T-helper 9 cell (primary cell): ENCODE data around the gene MVD.
"Not testable (repeated sequence)": the region's sequence is repeated elsewhere in the genome, so short reads cannot be mapped to it uniquely, and the experiment has no call there.

Experiments
- DNase-seq: peaks from one replicate; pipeline ENCODE4 v3.0.0-alpha.2; 2020

Gene MVD

GRCh38 chr16:88622866-88623265, 40.0 kb downstream of the MVD start:
- DNase-seq: no peak

DNA sequence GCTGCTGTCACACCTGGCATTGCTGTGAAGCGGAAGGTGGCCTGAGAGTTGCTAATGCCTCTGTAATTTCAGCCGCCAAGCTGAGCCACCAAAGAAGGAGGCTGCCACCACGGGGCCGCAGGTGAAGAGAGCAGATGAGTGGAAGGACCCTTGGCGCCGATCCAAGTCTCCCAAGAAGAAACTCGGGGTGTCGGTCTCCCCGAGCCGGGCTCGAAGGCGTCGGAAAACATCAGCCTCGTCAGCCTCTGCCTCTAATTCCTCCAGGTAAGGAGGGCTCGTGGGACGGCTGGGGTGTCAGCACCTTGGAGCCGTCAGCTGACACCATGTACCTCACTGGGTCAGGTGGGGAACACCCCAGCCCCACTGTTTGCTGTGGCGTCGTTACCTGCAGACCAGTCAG, 40.8 kb downstream of the MVD start:
- DNase-seq: no peak

GRCh38 chr16:88619859-88620815, 42.8 kb downstream of the MVD start:
- peak; percentile 68 for DNase-seq

GRCh38 chr16:88618956-88619667, 43.8 kb downstream of the MVD start:
- DNase-seq: no peak

DNA sequence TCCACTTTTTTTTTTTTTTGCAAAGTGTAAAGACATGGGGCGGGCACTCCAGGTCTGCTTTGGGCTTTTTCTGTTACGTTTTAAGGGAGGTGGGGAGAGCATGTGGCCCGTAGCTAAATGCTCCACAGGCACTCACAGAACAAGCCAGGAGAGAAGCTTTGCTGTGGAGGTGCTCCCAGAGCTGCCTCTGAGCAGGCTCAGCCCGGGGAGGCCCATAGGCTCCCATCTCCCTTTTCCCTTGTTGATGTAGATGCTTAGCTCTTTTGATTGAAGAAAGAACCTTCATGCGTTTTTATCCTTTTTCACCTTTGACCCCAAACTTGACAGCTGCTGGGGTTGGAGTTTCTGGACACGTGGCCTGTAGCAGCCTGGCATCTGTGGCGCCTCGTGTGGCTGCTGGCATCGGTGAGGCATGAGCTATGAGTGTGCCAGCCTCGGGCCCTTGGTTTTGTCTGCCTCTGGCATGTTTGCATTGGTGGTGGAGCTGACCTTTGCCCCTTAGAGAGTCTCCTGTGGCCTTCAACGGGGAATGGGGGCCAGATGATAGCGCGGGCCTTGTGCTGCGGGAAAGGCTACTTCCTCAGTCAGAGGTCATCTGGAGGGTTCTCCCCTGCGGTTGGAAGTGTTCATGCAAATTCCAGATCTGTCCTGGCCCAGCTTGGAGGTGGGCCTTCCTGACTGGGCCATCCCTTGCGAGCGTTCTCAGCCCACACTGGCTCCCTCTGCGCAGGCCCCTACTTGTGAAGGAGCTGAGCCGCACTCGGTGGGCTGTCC, 44.5 kb downstream of the MVD start:
- DNase-seq: no peak

- DNase-seq: no peak
Measured at GRCh38 chr16:88617268-88618031, 45.4 kb downstream of the MVD start.

GRCh38 chr16:88616736-88617135, 46.2 kb downstream of the MVD start:
- no peak for DNase-seq

DNA sequence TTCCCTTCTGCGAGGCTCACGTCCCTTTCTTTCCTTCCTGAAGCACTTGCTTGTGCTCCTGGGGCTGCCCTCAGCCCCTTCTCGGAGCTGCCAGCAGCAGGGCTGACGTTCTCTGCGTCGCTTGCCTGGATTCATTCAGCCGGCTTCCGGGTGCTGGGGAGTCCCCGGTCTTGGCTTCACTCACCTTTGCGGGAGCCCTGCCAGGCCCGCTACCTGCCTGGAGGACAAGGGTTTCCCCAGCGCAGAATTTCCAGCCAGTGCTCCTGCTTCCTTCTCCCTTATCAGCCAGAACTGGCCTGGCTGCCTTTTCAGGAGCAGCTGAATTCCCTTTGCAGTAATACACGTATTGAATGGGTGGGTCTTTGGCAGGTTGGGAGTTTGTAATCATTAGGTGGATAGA, 46.6 kb downstream of the MVD start:
- DNase-seq: no peak

GRCh38 chr16:88614818-88615580, 47.9 kb downstream of the MVD start:
- DNase-seq: no peak

- DNase-seq: no peak
Measured at GRCh38 chr16:88613911-88614817, 48.7 kb downstream of the MVD start.

- DNase-seq: no peak
Measured at GRCh38 chr16:88613293-88613692, 49.6 kb downstream of the MVD start.

GRCh38 chr16:88610909-88611812, 51.7 kb downstream of the MVD start:
- no peak for DNase-seq

GRCh38 chr16:88610080-88610479, 52.8 kb downstream of the MVD start:
- no peak for DNase-seq

GRCh38 chr16:88609426-88609825, 53.5 kb downstream of the MVD start:
- not testable (repeated sequence) for DNase-seq

DNA sequence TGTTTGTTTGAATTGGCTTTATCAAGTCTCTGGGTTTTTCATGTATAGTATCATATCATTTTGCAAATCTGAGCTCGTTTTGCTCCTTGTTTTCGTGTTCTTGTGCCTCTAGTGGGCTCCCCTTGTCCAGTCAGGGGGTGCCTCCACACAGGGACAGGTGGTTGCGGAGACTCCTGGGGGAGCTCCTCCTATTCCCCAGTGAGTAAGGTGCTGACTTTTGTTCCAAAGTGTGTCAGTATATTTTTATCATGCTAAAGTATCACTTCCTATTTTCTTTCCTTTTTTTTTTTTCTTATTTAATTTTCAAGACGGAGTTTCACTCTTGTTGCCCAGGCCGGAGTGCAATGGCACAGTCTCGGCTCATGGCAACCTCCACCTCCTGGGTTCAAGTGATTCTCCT, 54.8 kb downstream of the MVD start:
- no peak for DNase-seq

GRCh38 chr16:88606148-88606757, 56.6 kb downstream of the MVD start:
- DNase-seq: no peak

DNA sequence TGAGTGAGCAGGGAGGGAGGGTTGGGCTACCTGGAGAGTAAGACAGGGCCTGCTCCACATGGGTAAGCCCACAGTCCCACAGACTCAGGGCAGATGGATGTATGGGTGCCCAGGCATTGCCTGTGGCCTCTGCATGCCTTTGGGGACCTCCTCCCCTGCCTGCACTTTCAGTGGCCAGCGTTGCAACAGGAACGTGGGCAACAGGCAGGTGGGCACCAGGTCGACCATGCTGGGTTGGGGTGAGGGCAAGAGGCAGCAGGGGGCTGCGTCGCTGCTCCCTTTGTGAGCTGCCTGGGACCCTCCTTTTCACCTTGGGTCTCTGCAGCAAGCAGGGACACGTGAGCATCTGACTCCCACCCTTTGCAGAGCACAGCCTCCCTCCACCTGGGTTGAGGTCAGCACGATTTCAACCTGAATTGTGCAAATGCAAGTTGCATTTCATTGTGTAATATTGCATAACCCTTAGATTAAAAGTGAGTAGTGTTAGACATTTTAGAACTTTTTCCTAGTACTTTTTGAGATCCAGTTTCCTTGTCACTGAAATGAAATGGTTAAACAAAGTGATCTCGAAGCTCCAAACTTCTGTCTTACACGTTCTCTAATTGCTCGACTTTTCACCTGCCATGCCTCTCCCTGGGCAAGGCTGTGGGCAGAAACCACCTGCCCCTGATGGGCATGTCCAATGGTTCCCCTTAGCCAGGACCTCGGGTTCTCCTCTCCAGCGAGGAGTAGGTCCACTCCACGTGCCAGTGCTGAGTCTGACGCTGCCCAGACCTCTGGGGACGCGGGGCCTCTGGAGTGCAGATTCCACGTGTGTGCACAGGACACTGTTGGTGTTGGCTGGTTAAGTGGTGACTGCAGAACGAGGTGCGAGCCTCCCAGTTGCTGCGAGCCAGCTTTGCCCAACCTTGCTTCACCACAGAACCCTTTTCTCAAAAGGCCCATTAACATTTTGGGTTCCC, 57.4 kb downstream of the MVD start:
- DNase-seq: no peak

DNA sequence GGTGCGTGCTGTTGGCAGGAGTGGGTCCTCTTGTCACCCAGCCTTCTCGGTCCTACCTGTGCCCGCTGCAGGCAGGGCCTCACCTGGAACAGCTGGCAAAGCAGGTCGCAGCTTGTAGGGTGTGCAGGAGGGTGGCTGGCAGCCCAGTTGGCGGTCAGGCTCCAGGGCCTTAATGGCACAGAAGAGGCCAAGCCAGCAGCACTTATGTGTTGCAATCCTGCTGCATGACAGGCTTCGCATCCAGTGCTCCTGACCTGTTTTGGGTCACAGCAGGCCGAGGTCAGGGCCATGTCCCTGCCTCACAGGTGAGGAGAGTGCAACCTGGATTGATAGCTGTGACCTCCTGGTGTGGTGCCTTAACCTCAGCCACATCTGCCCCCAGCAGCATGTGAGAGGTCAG, 60.8 kb downstream of the MVD start:
- DNase-seq: no peak
